Caco-2 (cell line): ENCODE data around the gene PDZD8. TPM values are rescaled to one million over a fixed set of nuclear protein-coding genes. Genes with fewer than 3 reads are reported as not detected.

ENCODE experiments used
- BruUV-seq: library from RNA; stranded (reverse); fragments of 400-500 nt; replicated peaks from 2 replicates; lab custom pipeline; 2021; lab: Mats Ljungman, UMichigan
- CTCF ChIA-PET: fragments of 300-600 bp; sonication (Branson Sonifier 250); formaldehyde crosslinking; loops from one replicate; lab custom pipeline; 2022; ENCODE audit warnings: antibody characterized with exemption; lab: Charles Lee
- POLR2A ChIA-PET: fragments of 300-600 bp; sonication (Branson Sonifier 250); formaldehyde crosslinking; loops from one replicate; lab custom pipeline; 2022; ENCODE audit warnings: antibody characterized with exemption; lab: Charles Lee
- DNase-seq, 2 experiments: peaks; one replicate each; pipeline versions ENCODE4 v3.0.0 to v3.0.0-alpha.2; 2020 to 2022
- H3K27me3 ChIP-seq: replicated peaks from 2 replicates; pipeline ENCODE4 v1.6.0; 2011; ENCODE audit warnings: low read length; ENCODE audit not compliant: control insufficient read depth, insufficient read depth
- H3K36me3 ChIP-seq: 2 replicates; pipeline ENCODE4 v1.5.1; 2011; ENCODE audit warnings: low read length; ENCODE audit not compliant: control insufficient read depth, insufficient read depth
- H3K4me1 ChIP-seq: fragments of 250-450 bp; sonication (Bioruptor Pico); 2 replicates; pipeline ENCODE4 v1.5.1; 2020; ENCODE audit warnings: mild to moderate bottlenecking
- H3K4me3 ChIP-seq: 2 replicates; pipeline ENCODE4 v1.5.1; 2011; ENCODE audit warnings: low read depth, mild to moderate bottlenecking, control low read depth, low read length
- H3K9me3 ChIP-seq: fragments of 250-450 bp; sonication (Bioruptor Pico); 2 replicates; pipeline ENCODE4 v1.5.1; 2020; ENCODE audit warnings: mild to moderate bottlenecking, moderate library complexity
- H3K27ac Mint-ChIP-seq: one replicate; pipeline ENCODE4 v1.8.0; 2022; ENCODE audit warnings: mixed read lengths; ENCODE audit not compliant: unreplicated experiment
- H3K27me3 Mint-ChIP-seq: one replicate; pipeline ENCODE4 v1.8.0; 2022; ENCODE audit warnings: mixed read lengths; ENCODE audit not compliant: insufficient read depth, unreplicated experiment
- H3K36me3 Mint-ChIP-seq: one replicate; pipeline ENCODE4 v1.8.0; 2022; ENCODE audit warnings: mild to moderate bottlenecking, mixed read lengths; ENCODE audit not compliant: insufficient read depth, unreplicated experiment
- H3K4me1 Mint-ChIP-seq: one replicate; pipeline ENCODE4 v1.8.0; 2022; ENCODE audit warnings: low read depth, mixed read lengths; ENCODE audit not compliant: unreplicated experiment
- H3K4me3 Mint-ChIP-seq: one replicate; pipeline ENCODE4 v1.8.0; 2022; ENCODE audit warnings: mild to moderate bottlenecking, moderate library complexity, mixed read lengths; ENCODE audit not compliant: unreplicated experiment
- H3K9me3 Mint-ChIP-seq: one replicate; pipeline ENCODE4 v1.8.0; 2022; ENCODE audit warnings: mixed read lengths; ENCODE audit not compliant: unreplicated experiment
- intact Hi-C: fragments of 100-400 bp; cut with micrococcal nuclease; formaldehyde crosslinking; loops from one replicate; pipeline ENCODE4 v1.10.0; 2022; ENCODE audit not compliant: unreplicated experiment
- total RNA-seq: library from RNA; stranded (reverse); gene quantifications from 2 replicates; pipeline ENCODE4 v1.2.3, GENCODE V29; 2022
- TF ChIP-seq, protein P1 (sequence below), 2 experiments: fragments of 200-600 bp in 1 of 2; IDR thresholded peaks; 1 replicate in 1 of 2; 2 replicates in 1 of 2; pipeline versions ENCODE4 v1.5.1 to v1.8.0; 2011 to 2022; ENCODE audit warnings: antibody characterized with exemption in 1 of 2, control low read depth in 1 of 2, inconsistent platforms in 1 of 2, low read depth in 1 of 2, low read length in 1 of 2, mild to moderate bottlenecking in 1 of 2, moderate library complexity in 1 of 2; ENCODE audit not compliant: insufficient read depth in 1 of 2, severe bottlenecking in 1 of 2, unreplicated experiment in 1 of 2

PDZD8 gene
- total RNA-seq, 1 experiment from 2014 or later, result 49.4 TPM

DNA sequence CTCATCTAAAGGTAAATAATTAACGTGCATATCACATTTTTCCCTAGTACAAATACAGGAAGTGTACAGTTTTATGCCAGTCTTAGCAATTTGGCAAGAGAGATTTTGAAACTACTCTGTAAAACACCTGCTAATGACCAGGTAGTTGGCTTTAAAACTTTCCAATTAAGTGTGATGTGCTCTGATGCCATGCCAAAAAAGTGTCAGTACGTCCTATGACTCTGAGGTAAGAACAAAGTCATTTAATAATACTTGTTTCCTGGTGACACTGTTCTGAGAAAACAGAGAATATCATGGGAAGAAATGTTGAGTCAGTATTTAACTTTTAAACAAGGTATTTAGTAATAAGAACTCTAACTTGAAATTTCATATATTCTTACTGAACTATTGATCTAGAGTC is 9.6 kb downstream of the PDZD8 start:
- no peaks in the 10 kb centered on the region for H3K9me3 ChIP-seq
- TF ChIP-seq, protein P1, sequence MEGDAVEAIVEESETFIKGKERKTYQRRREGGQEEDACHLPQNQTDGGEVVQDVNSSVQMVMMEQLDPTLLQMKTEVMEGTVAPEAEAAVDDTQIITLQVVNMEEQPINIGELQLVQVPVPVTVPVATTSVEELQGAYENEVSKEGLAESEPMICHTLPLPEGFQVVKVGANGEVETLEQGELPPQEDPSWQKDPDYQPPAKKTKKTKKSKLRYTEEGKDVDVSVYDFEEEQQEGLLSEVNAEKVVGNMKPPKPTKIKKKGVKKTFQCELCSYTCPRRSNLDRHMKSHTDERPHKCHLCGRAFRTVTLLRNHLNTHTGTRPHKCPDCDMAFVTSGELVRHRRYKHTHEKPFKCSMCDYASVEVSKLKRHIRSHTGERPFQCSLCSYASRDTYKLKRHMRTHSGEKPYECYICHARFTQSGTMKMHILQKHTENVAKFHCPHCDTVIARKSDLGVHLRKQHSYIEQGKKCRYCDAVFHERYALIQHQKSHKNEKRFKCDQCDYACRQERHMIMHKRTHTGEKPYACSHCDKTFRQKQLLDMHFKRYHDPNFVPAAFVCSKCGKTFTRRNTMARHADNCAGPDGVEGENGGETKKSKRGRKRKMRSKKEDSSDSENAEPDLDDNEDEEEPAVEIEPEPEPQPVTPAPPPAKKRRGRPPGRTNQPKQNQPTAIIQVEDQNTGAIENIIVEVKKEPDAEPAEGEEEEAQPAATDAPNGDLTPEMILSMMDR (IDR thresholded peaks at IDR 0.05; ENCODE audit: insufficient read depth in 1 of 2, low read depth in 1 of 2, low read length in 1 of 2, severe bottlenecking in 1 of 2, unreplicated experiment in 1 of 2), result no peak
- H3K4me3 ChIP-seq, result no peak overlapping the region
- DNase-seq, result no peak
- CTCF ChIA-PET, result no interaction called here
- H3K4me3 Mint-ChIP-seq, result no peak overlapping the region
- H3K36me3 Mint-ChIP-seq, result peaks cover 7% of the 10 kb centered on the region
- H3K27me3 ChIP-seq, result no peaks in the 10 kb centered on the region
- peaks cover 64% of the 10 kb centered on the region for H3K4me1 ChIP-seq
- H3K27ac Mint-ChIP-seq, result peak overlapping the region; percentile 48
- H3K9me3 Mint-ChIP-seq, result no peaks in the 10 kb centered on the region
- intact Hi-C loops, result no loop called here
- peaks cover 37% of the 10 kb centered on the region for H3K4me1 Mint-ChIP-seq
- no peaks in the 10 kb centered on the region for H3K27me3 Mint-ChIP-seq
- no TSS peak for BruUV-seq
- H3K36me3 ChIP-seq, result no peaks in the 10 kb centered on the region
- POLR2A ChIA-PET, result no interaction called here

DNA sequence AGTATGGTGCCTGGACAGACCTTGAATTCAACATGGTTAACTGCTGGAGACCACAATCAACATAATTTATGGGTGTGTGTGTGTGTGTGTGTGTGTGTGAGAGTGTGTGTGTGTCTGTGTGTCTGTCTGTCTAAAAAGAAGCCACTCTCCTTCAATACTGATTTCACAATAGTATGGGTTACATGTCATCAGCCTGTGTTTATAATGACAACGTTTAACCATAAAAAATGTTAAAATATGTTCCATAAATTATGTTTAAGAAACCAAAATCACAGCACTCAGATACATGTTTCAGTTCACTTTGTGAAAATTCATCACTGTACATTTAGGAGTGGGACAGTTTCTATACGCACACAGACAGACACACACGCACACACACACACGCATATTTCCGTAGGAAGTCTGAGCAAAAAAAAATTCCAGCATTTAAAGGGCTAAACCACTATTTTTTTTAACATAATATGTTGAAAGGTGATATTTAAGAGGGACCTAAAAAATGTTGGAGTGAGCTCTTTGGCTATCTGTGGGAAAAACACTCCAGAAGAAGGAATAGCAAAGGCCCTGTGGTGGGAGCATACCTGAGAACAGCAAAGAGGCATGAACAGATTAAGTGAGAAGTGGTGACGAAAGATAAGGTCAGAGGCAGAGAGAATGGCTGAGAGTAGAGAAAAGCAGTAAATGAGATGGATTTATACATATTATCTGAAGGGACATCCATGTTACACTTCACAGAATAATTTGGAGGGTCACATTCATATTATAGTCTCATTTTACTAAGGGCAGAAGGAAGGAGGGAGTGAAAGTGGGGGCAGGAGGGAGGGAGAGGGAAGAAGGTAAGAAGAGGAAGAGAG is 10.9 kb downstream of the PDZD8 start:
- Histone ChIP-seq H3K4me1 (peaks cover 71% of the 10 kb centered on the region), H3K9me3 (no peaks in the 10 kb centered on the region), H3K4me3 (no peak overlapping the region), H3K27me3 (no peaks in the 10 kb centered on the region), H3K36me3 (no peaks in the 10 kb centered on the region)
- no peak for DNase-seq
- H3K4me3 Mint-ChIP-seq, result peak overlapping the region; percentile 5
- no peaks in the 10 kb centered on the region for H3K27me3 Mint-ChIP-seq
- peak overlapping the region; percentile 43 for H3K27ac Mint-ChIP-seq
- ChIA-PET CTCF (no interaction called here), POLR2A (no interaction called here)
- TF ChIP-seq, protein P1 (IDR thresholded peaks at IDR 0.05; ENCODE audit: insufficient read depth in 1 of 2, low read depth in 1 of 2, low read length in 1 of 2, severe bottlenecking in 1 of 2, unreplicated experiment in 1 of 2), result no peak
- H3K9me3 Mint-ChIP-seq, result no peaks in the 10 kb centered on the region
- H3K36me3 Mint-ChIP-seq, result peaks cover 2% of the 10 kb centered on the region
- intact Hi-C loops, result no loop called here
- no TSS peak for BruUV-seq
- peaks cover 41% of the 10 kb centered on the region for H3K4me1 Mint-ChIP-seq

DNA sequence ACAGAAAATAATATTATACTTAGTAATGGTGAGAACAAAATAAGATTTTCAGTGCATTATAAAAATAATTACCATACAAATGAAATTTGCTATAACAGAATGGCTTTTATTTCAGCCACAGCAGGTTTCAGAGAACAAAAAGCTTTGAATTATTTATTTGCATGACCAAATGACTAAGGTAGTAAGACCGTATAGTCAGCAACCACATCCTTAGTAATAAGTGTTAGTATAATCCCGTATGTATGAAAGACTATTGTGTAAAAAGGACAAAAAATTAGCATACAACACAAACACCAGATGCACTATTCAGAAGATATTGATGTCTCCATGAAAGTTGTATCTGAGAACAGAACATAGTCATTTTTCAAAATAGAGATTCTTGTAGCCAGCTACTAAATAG is 12.2 kb downstream of the PDZD8 start:
- Histone ChIP-seq H3K4me3 (no peak overlapping the region), H3K4me1 (peaks cover 71% of the 10 kb centered on the region), H3K36me3 (no peaks in the 10 kb centered on the region), H3K9me3 (no peaks in the 10 kb centered on the region), H3K27me3 (no peaks in the 10 kb centered on the region)
- H3K36me3 Mint-ChIP-seq, result no peaks in the 10 kb centered on the region
- peaks cover 45% of the 10 kb centered on the region for H3K4me1 Mint-ChIP-seq
- no peak overlapping the region for H3K27ac Mint-ChIP-seq
- intact Hi-C loops, result no loop called here
- no peak overlapping the region for H3K4me3 Mint-ChIP-seq
- H3K27me3 Mint-ChIP-seq, result no peaks in the 10 kb centered on the region
- BruUV-seq, result no TSS peak
- POLR2A ChIA-PET, result interaction anchor here (0.6 kb wide), 1 partner anchor 122 kb away, joined by 3 read pairs; no protein-coding TSS in a partner anchor
- H3K9me3 Mint-ChIP-seq, result no peaks in the 10 kb centered on the region
- DNase-seq, result no peak
- TF ChIP-seq, protein P1 (IDR thresholded peaks at IDR 0.05; ENCODE audit: insufficient read depth in 1 of 2, low read depth in 1 of 2, low read length in 1 of 2, severe bottlenecking in 1 of 2, unreplicated experiment in 1 of 2), result no peak
- CTCF ChIA-PET, result no interaction called here
